Progenitor cell of endocrine pancreas (in vitro differentiated cells): ENCODE data around the gene TGM6. TPM values are rescaled to one million over a fixed set of nuclear protein-coding genes. Genes with fewer than 3 reads are reported as not detected.
A peak's percentile ranks its signal among the peaks of the same experiment; 100 is the strongest.

Experiments
- DNase-seq: peaks from one replicate; pipeline ENCODE4 v3.0.0; 2021; ENCODE audit warnings: low spot score; ENCODE audit not compliant: unreplicated experiment
- H3K27ac Mint-ChIP-seq: 2 replicates; pipeline ENCODE4 v1.8.0; 2021; ENCODE audit warnings: mild to moderate bottlenecking, moderate library complexity, mixed read lengths
- H3K27me3 Mint-ChIP-seq: 2 replicates; pipeline ENCODE4 v1.8.0; 2021; ENCODE audit warnings: mixed read lengths
- H3K36me3 Mint-ChIP-seq: 2 replicates; pipeline ENCODE4 v1.8.0; 2022; ENCODE audit warnings: mixed read lengths; ENCODE audit not compliant: insufficient read depth
- H3K4me1 Mint-ChIP-seq: 2 replicates; pipeline ENCODE4 v1.8.0; 2021; ENCODE audit warnings: low read depth, mixed read lengths
- H3K4me3 Mint-ChIP-seq: 2 replicates; pipeline ENCODE4 v1.8.0; 2021; ENCODE audit warnings: low read depth, mild to moderate bottlenecking, moderate library complexity, mixed read lengths
- H3K9me3 Mint-ChIP-seq: 2 replicates; pipeline ENCODE4 v1.8.0; 2021; ENCODE audit warnings: low read depth, mixed read lengths
- CTCF ChIP-seq: fragments of 200-600 bp; sonication (generic); IDR thresholded peaks from one replicate; pipeline ENCODE4 v1.5.0; 2021; ENCODE audit warnings: antibody characterized with exemption, mild to moderate bottlenecking; ENCODE audit not compliant: unreplicated experiment
- total RNA-seq: library from RNA; stranded (reverse); gene quantifications from 2 replicates; pipeline ENCODE4 v1.2.1, GENCODE V29; 2021

TGM6 gene
- total RNA-seq, 1 donor from 2014 or later, result not detected

GRCh38 chr20:2470423-2471193, 89.9 kb downstream of the TGM6 start, which contains the start of gene SNRPB:
Gene SNRPB (minus strand): TSS chr20:2470789. CDS start chr20:2470690, 99 bp downstream.
- no peaks in the 10 kb centered on the region for H3K27me3 Mint-ChIP-seq
- no peaks in the 10 kb centered on the region for H3K9me3 Mint-ChIP-seq
- TF ChIP-seq CTCF, result no peak
- H3K36me3 Mint-ChIP-seq, result peaks cover 11% of the 10 kb centered on the region
- peaks cover 18% of the 10 kb centered on the region for H3K4me1 Mint-ChIP-seq
- H3K4me3 Mint-ChIP-seq, result peak within 1 kb of the TSS; percentile 100
- DNase-seq, result peak; percentile 86
- H3K27ac Mint-ChIP-seq, result peak within 1 kb of the TSS; percentile 100

GRCh38 chr20:2473516-2473915, 92.8 kb downstream of the TGM6 start:
- Mint-ChIP-seq H3K27ac (no peak overlapping the region), H3K27me3 (no peaks in the 10 kb centered on the region), H3K36me3 (peaks cover 2% of the 10 kb centered on the region), H3K9me3 (no peaks in the 10 kb centered on the region), H3K4me3 (no peak overlapping the region), H3K4me1 (peaks cover 15% of the 10 kb centered on the region)
- DNase-seq, result no peak
- TF ChIP-seq CTCF, result no peak

- TF ChIP-seq CTCF, result no peak
- H3K27ac Mint-ChIP-seq, result no peak overlapping the region
These were observed 95.4 kb downstream of the TGM6 start for GRCh38 chr20:2475850-2476741.

GRCh38 chr20:2476742-2477615, 96.3 kb downstream of the TGM6 start:
- no peak for DNase-seq

More at GRCh38 chr20:2475850-2476741, 95.4 kb downstream of the TGM6 start:
- H3K36me3 Mint-ChIP-seq, result peaks cover 5% of the 10 kb centered on the region
- H3K9me3 Mint-ChIP-seq, result no peaks in the 10 kb centered on the region
- H3K4me3 Mint-ChIP-seq, result no peak overlapping the region
- no peaks in the 10 kb centered on the region for H3K27me3 Mint-ChIP-seq
- no peak for DNase-seq
- peaks cover 5% of the 10 kb centered on the region for H3K4me1 Mint-ChIP-seq

More at GRCh38 chr20:2476742-2477615, 96.3 kb downstream of the TGM6 start:
- Mint-ChIP-seq H3K36me3 (peaks cover 8% of the 10 kb centered on the region), H3K27me3 (no peaks in the 10 kb centered on the region), H3K4me3 (no peak overlapping the region), H3K4me1 (peaks cover 3% of the 10 kb centered on the region), H3K27ac (no peak overlapping the region), H3K9me3 (no peaks in the 10 kb centered on the region)
- no peak for TF ChIP-seq CTCF
